Endothelial cell of umbilical vein (primary cell): ENCODE measurements around the gene DCTN4.

ENCODE experiments used
- EZH2 ChIP-seq: IDR thresholded peaks from 2 replicates; pipeline ENCODE4 v1.6.1; 2012; ENCODE audit warnings: borderline replicate concordance, low read depth, mild to moderate bottlenecking, moderate library complexity, low read length, inconsistent platforms; ENCODE audit not compliant: severe bottlenecking
- FOS ChIP-seq: IDR thresholded peaks from 2 replicates; pipeline ENCODE4 v1.6.1; 2011; ENCODE audit warnings: mild to moderate bottlenecking, low read length, moderate library complexity, borderline replicate concordance; ENCODE audit not compliant: insufficient read depth
- POLR2A ChIP-seq: IDR thresholded peaks from 2 replicates; pipeline ENCODE4 v1.6.1; 2012; ENCODE audit warnings: low read depth, mild to moderate bottlenecking, control low read depth, low read length
- POLR2AphosphoS5 ChIP-seq: IDR thresholded peaks from 2 replicates; pipeline ENCODE4 v1.6.1; 2012; ENCODE audit warnings: low read depth, mild to moderate bottlenecking, control low read depth, low read length, moderate library complexity; ENCODE audit not compliant: insufficient read depth
- TF ChIP-seq, protein P1 (sequence below), 2 donors: IDR thresholded peaks; 1 replicate in 1 of 2; 2 replicates in 1 of 2; pipeline ENCODE4 v1.5.1; 2011; ENCODE audit warnings: low read length in 2 of 2, mild to moderate bottlenecking in 2 of 2, moderate library complexity in 2 of 2, control low read depth in 1 of 2, inconsistent platforms in 1 of 2, low read depth in 1 of 2; ENCODE audit not compliant: insufficient read depth in 1 of 2; ENCODE audit errors: extremely low read depth in 1 of 2
- TF ChIP-seq, protein P2 (sequence below): IDR thresholded peaks from 2 replicates; pipeline ENCODE4 v1.6.1; 2011; ENCODE audit not compliant: insufficient read depth, insufficient read length

DNA sequence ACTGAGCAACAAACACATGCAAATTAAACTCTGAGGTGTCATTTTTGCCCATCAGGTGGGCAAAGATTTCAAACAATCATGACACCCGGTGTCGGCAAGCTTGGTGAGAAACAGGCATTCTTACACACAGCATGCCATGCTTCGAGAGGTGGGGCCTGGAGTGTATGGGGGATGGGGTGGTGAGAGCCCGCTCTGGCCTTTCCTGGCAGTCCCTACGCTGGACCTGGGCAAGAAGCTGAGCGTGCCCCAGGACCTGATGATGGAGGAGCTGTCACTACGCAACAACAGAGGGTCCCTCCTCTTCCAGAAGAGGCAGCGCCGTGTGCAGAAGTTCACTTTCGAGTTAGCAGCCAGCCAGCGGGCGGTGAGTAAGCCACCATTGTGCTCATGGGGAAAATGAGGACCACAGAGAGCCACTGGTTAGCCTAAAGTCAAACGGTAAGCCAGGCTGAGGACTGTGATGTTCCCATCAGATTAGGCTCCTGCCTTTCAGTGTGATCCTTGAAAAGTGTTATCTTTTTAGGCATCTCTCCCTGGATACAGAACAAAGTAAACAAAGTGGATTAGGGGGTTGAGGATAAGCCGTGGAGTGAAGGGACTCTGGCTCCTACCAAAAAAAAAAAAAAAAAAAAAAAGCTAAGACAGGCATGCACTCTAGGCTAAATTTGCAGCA is 88.4 kb downstream of the DCTN4 start:
- TF ChIP-seq POLR2A (no peak), POLR2AphosphoS5 (no peak), EZH2 (no peak), FOS (no peak)
- TF ChIP-seq, protein P1, sequence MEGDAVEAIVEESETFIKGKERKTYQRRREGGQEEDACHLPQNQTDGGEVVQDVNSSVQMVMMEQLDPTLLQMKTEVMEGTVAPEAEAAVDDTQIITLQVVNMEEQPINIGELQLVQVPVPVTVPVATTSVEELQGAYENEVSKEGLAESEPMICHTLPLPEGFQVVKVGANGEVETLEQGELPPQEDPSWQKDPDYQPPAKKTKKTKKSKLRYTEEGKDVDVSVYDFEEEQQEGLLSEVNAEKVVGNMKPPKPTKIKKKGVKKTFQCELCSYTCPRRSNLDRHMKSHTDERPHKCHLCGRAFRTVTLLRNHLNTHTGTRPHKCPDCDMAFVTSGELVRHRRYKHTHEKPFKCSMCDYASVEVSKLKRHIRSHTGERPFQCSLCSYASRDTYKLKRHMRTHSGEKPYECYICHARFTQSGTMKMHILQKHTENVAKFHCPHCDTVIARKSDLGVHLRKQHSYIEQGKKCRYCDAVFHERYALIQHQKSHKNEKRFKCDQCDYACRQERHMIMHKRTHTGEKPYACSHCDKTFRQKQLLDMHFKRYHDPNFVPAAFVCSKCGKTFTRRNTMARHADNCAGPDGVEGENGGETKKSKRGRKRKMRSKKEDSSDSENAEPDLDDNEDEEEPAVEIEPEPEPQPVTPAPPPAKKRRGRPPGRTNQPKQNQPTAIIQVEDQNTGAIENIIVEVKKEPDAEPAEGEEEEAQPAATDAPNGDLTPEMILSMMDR (IDR thresholded peaks at IDR 0.05; ENCODE audit: extremely low read depth in 1 of 2, insufficient read depth in 1 of 2, low read depth in 1 of 2, low read length in 2 of 2) = no peak
- TF ChIP-seq, protein P2, sequence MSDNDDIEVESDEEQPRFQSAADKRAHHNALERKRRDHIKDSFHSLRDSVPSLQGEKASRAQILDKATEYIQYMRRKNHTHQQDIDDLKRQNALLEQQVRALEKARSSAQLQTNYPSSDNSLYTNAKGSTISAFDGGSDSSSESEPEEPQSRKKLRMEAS = no peak
